WERI-Rb-1 (cell line): ENCODE measurements around the gene BZW2.

Experiments used
- DNase-seq: peaks from one replicate; pipeline ENCODE4 v3.0.0-alpha.2; 2020
- H3K27ac ChIP-seq: fragments of 250-450 bp; sonication (Bioruptor Pico); 2 replicates; pipeline ENCODE4 v1.5.1; 2020; ENCODE audit warnings: mild to moderate bottlenecking, moderate library complexity
- H3K27me3 ChIP-seq: fragments of 250-450 bp; sonication (Bioruptor Pico); 2 replicates; pipeline ENCODE4 v1.5.1; 2021; ENCODE audit warnings: mild to moderate bottlenecking, low read depth, moderate library complexity; ENCODE audit not compliant: insufficient read depth, severe bottlenecking
- H3K36me3 ChIP-seq: fragments of 250-450 bp; sonication (Bioruptor Pico); 2 replicates; pipeline ENCODE4 v1.5.1; 2020; ENCODE audit warnings: mild to moderate bottlenecking, moderate library complexity
- H3K4me3 ChIP-seq: 2 replicates; pipeline ENCODE4 v1.5.1; 2011; ENCODE audit warnings: low read depth, mild to moderate bottlenecking, control low read depth, low read length
- H3K9me3 ChIP-seq: fragments of 250-450 bp; sonication (Bioruptor Pico); 2 replicates; pipeline ENCODE4 v1.5.1; 2021; ENCODE audit warnings: mild to moderate bottlenecking, moderate library complexity; ENCODE audit not compliant: severe bottlenecking
- CTCF ChIP-seq: IDR thresholded peaks from 2 replicates; pipeline ENCODE4 v1.5.1; 2011; ENCODE audit warnings: low read depth, mild to moderate bottlenecking, control low read depth, inconsistent platforms, low read length

BZW2 gene

GRCh38 chr7:16728811-16729210 is 82.8 kb downstream of the BZW2 start:
- no peaks in the 10 kb centered on the region for H3K9me3 ChIP-seq
- H3K4me3 ChIP-seq: no peak overlapping the region
- no peaks in the 10 kb centered on the region for H3K36me3 ChIP-seq
- H3K27ac ChIP-seq: no peak overlapping the region
- DNase-seq: no peak
- no peak for TF ChIP-seq CTCF
- no peaks in the 10 kb centered on the region for H3K27me3 ChIP-seq

- Histone ChIP-seq H3K4me3 (no peak overlapping the region), H3K36me3 (no peaks in the 10 kb centered on the region), H3K27me3 (no peaks in the 10 kb centered on the region), H3K27ac (no peak overlapping the region), H3K9me3 (no peaks in the 10 kb centered on the region)
- TF ChIP-seq CTCF: no peak
- DNase-seq: no peak
Measured at GRCh38 chr7:16729541-16729940, 83.6 kb downstream of the BZW2 start.

GRCh38 chr7:16730937-16731336 is 85.0 kb downstream of the BZW2 start:
- H3K27ac ChIP-seq: no peak overlapping the region
- H3K4me3 ChIP-seq: no peak overlapping the region
- no peak for TF ChIP-seq CTCF
- H3K36me3 ChIP-seq: no peaks in the 10 kb centered on the region
- no peaks in the 10 kb centered on the region for H3K27me3 ChIP-seq
- H3K9me3 ChIP-seq: no peaks in the 10 kb centered on the region
- no peak for DNase-seq

GRCh38 chr7:16732828-16733227 is 86.8 kb downstream of the BZW2 start:
- Histone ChIP-seq H3K9me3 (no peaks in the 10 kb centered on the region), H3K4me3 (no peak overlapping the region), H3K27ac (no peak overlapping the region), H3K36me3 (no peaks in the 10 kb centered on the region), H3K27me3 (no peaks in the 10 kb centered on the region)
- no peak for DNase-seq
- no peak for TF ChIP-seq CTCF

- no peak for TF ChIP-seq CTCF
- Histone ChIP-seq H3K36me3 (no peaks in the 10 kb centered on the region), H3K9me3 (no peaks in the 10 kb centered on the region), H3K27me3 (no peaks in the 10 kb centered on the region), H3K27ac (no peak overlapping the region), H3K4me3 (no peak overlapping the region)
- no peak for DNase-seq
Measured at GRCh38 chr7:16734148-16734726, 88.3 kb downstream of the BZW2 start.

GRCh38 chr7:16735020-16735419 is 89.0 kb downstream of the BZW2 start:
- Histone ChIP-seq H3K27ac (no peak overlapping the region), H3K36me3 (no peaks in the 10 kb centered on the region), H3K4me3 (no peak overlapping the region), H3K9me3 (no peaks in the 10 kb centered on the region), H3K27me3 (no peaks in the 10 kb centered on the region)
- TF ChIP-seq CTCF: no peak
- DNase-seq: no peak
